K562 (cell line): ENCODE measurements around the gene OFD1. TPM values are rescaled to one million over a fixed set of nuclear protein-coding genes. Genes with fewer than 3 reads are reported as not detected.
A peak's percentile ranks its signal among the peaks of the same experiment; 100 is the strongest.

Experiments
- ATAC-seq: fragments of 200-7000 bp; cut with Tn5 transposase; 3 replicates; pipeline ENCODE4 v1.9.1; 2020; ENCODE audit warnings: moderate library complexity
- BruUV-seq: library from RNA; stranded (reverse); fragments of 400-500 nt; replicated peaks from 2 replicates; lab custom pipeline; 2021; lab: Mats Ljungman, UMichigan
- CTCF ChIA-PET: fragments of 300-600 bp; formaldehyde crosslinking; extraction: SDS; loops from one replicate; lab custom pipeline; 2021; ENCODE audit warnings: low intra/inter-chr PET ratio; lab: Yijun Ruan, JAX
- POLR2A ChIA-PET: fragments of 300-600, 350-650 bp; sonication (Branson Sonifier 250); formaldehyde crosslinking; extraction: SDS; loops from one replicate; lab custom pipeline; 2021; ENCODE audit warnings: antibody characterized with exemption, inconsistent platforms; lab: Yijun Ruan, JAX
- DNase-seq, 4 experiments: peaks; one replicate each; pipeline versions ENCODE4 v3.0.0 to v3.0.0-alpha.2; 2011 to 2018; ENCODE audit warnings: low spot score in 3 of 4, mixed read lengths in 3 of 4; ENCODE audit errors: extremely low read depth in 1 of 4
- FAIRE-seq: peaks from 2 replicates; lab custom pipeline; 2011; peaks lifted over from hg19 to GRCh38; lab: Jason Lieb, UNC
- H2AFZ ChIP-seq: 2 replicates; pipeline ENCODE4 v1.6.0; 2011; ENCODE audit warnings: low read depth, low read length, control low read depth, inconsistent platforms
- H3K27ac ChIP-seq: fragments of 200-600 bp; 3 replicates; pipeline ENCODE4 v1.8.0; 2011; ENCODE audit warnings: low read depth, mild to moderate bottlenecking, control low read depth, inconsistent platforms, low read length, moderate library complexity, mixed read lengths; ENCODE audit errors: extremely low read depth
- H3K27me3 ChIP-seq, 2 experiments: fragments of 300-600 bp in 1 of 2; 2 replicates in 1 of 2; 3 replicates in 1 of 2; pipeline versions ENCODE4 v1.6.0 to v1.8.0; 2011; ENCODE audit warnings: inconsistent platforms in 2 of 2, low read length in 2 of 2, mild to moderate bottlenecking in 1 of 2, mixed read lengths in 1 of 2, moderate library complexity in 1 of 2; ENCODE audit not compliant: control insufficient read depth in 2 of 2, insufficient read depth in 2 of 2
- H3K36me3 ChIP-seq: fragments of 300-600 bp; 3 replicates; pipeline ENCODE4 v1.8.0; 2011; ENCODE audit warnings: mild to moderate bottlenecking, low read length, inconsistent platforms; ENCODE audit not compliant: control insufficient read depth, insufficient read depth
- H3K4me1 ChIP-seq, 2 experiments: fragments of 200-600 bp in 1 of 2; replicated peaks in 1 of 2; 2 replicates in 1 of 2; 3 replicates in 1 of 2; pipeline versions ENCODE4 v1.5.1 to v1.8.0; 2011; ENCODE audit warnings: inconsistent platforms in 2 of 2, low read length in 2 of 2, mild to moderate bottlenecking in 1 of 2, mixed read lengths in 1 of 2, moderate library complexity in 1 of 2; ENCODE audit not compliant: control insufficient read depth in 2 of 2, insufficient read depth in 2 of 2
- H3K4me2 ChIP-seq: 2 replicates; pipeline ENCODE4 v1.6.1; 2011; ENCODE audit warnings: low read length, control low read depth, inconsistent platforms, mixed read lengths; ENCODE audit not compliant: insufficient read depth
- H3K4me3 ChIP-seq: fragments of 200-600 bp; sonication (generic), shearing (Covaris generic); 2 replicates; pipeline ENCODE4 v1.5.1; 2016; ENCODE audit warnings: control low read depth, inconsistent platforms
- H3K79me2 ChIP-seq: fragments of 200-600 bp; 3 replicates; pipeline ENCODE4 v1.8.0; 2011; ENCODE audit warnings: low read length, inconsistent platforms; ENCODE audit not compliant: control insufficient read depth, insufficient read depth
- H3K9ac ChIP-seq, 2 experiments: 2 replicates each; pipeline versions ENCODE4 v1.6.0 to v1.6.1; 2011; ENCODE audit warnings: low read depth in 2 of 2, low read length in 2 of 2, control low read depth in 1 of 2, inconsistent platforms in 1 of 2, mild to moderate bottlenecking in 1 of 2, mixed read lengths in 1 of 2; ENCODE audit not compliant: insufficient read depth in 1 of 2
- H3K9me1 ChIP-seq: one replicate; pipeline ENCODE4 v1.6.0; 2011; ENCODE audit warnings: inconsistent platforms, mild to moderate bottlenecking, low read length, moderate library complexity; ENCODE audit not compliant: control insufficient read depth, insufficient read depth
- H3K9me3 ChIP-seq: replicated peaks from 2 replicates; pipeline ENCODE4 v1.5.1; 2011; ENCODE audit warnings: low read depth, low read length, inconsistent platforms; ENCODE audit not compliant: control insufficient read depth, insufficient read depth
- H4K20me1 ChIP-seq: replicated peaks from 2 replicates; pipeline ENCODE4 v1.6.1; 2011; ENCODE audit warnings: low read length, inconsistent platforms, mixed read lengths; ENCODE audit not compliant: control insufficient read depth, insufficient read depth
- ARID3A ChIP-seq: IDR thresholded peaks from 2 replicates; pipeline ENCODE4 v1.6.1; 2012; ENCODE audit warnings: low read depth, low read length, improper control_type of control experiment, borderline replicate concordance
- ASH1L ChIP-seq: fragments of 450-650 bp; IDR thresholded peaks from 2 replicates; pipeline ENCODE4 v1.6.1; 2018; ENCODE audit warnings: borderline replicate concordance, mild to moderate bottlenecking, low read depth; ENCODE audit not compliant: partially characterized antibody
- BMI1 ChIP-seq: fragments of 150-350 bp; IDR thresholded peaks from 2 replicates; pipeline ENCODE4 v1.6.1; 2014; ENCODE audit warnings: low read length
- CBX8 ChIP-seq: fragments of 200-600 bp; sonication (generic); IDR thresholded peaks from 2 replicates; pipeline ENCODE4 v1.6.1; 2012; ENCODE audit warnings: borderline replicate concordance, mixed run types, low read depth, mild to moderate bottlenecking, moderate library complexity, mixed read lengths, low read length, control low read depth, inconsistent platforms; ENCODE audit not compliant: poor library complexity, severe bottlenecking; ENCODE audit errors: extremely low read depth
- DPF2 ChIP-seq: fragments of 450-650 bp; IDR thresholded peaks from 2 replicates; pipeline ENCODE4 v1.6.1; 2016
- ESRRA ChIP-seq: fragments of 450-650 bp; IDR thresholded peaks from 2 replicates; pipeline ENCODE4 v1.6.1; 2014; ENCODE audit warnings: low read depth, mild to moderate bottlenecking, moderate library complexity, borderline replicate concordance
- MBD2 ChIP-seq: sonication (generic); IDR thresholded peaks from 2 replicates; pipeline ENCODE4 v1.6.1; 2016; ENCODE audit warnings: low read depth, borderline replicate concordance
- RBM34 ChIP-seq: fragments of 200-400 bp; formaldehyde crosslinking; IDR thresholded peaks from 2 replicates; pipeline ENCODE4 v1.6.1; 2018; ENCODE audit warnings: low read length, borderline replicate concordance; ENCODE audit not compliant: insufficient read depth
- STAG1 ChIP-seq: sonication (generic); formaldehyde crosslinking; IDR thresholded peaks from 2 replicates; pipeline ENCODE4 v1.5.0; 2020; ENCODE audit warnings: missing genetic modification reagents, borderline replicate concordance
- TBL1XR1 ChIP-seq, 2 experiments: IDR thresholded peaks; 2 replicates each; pipeline ENCODE4 v1.6.1; 2012; ENCODE audit warnings: improper control_type of control experiment in 2 of 2, low read length in 2 of 2, mild to moderate bottlenecking in 1 of 2
- TCF7L2 ChIP-seq: fragments of 150-350 bp; IDR thresholded peaks from 2 replicates; pipeline ENCODE4 v1.6.1; 2016; ENCODE audit warnings: low read depth, mild to moderate bottlenecking, low read length, moderate library complexity
- TRIM28 ChIP-seq: fragments of 450-650 bp; IDR thresholded peaks from 2 replicates; pipeline ENCODE4 v1.6.1; 2017
- ZBTB8A ChIP-seq: fragments of 450-650 bp; IDR thresholded peaks from 2 replicates; pipeline ENCODE4 v1.6.1; 2018; ENCODE audit warnings: mild to moderate bottlenecking, moderate library complexity; ENCODE audit not compliant: partially characterized antibody
- ZFP36 ChIP-seq: fragments of 150-350 bp; IDR thresholded peaks from 2 replicates; pipeline ENCODE4 v1.6.1; 2018; ENCODE audit warnings: low read length, low read depth; ENCODE audit not compliant: partially characterized antibody
- WGBS: fragments of 100-300 bp; shearing (Covaris generic); methylation state at CpG from one replicate; pipeline ENCODE4 v1.1.6; 2016; ENCODE audit warnings: low coverage, mixed read lengths; ENCODE audit not compliant: insufficient coverage; ENCODE audit errors: missing lambda C conversion rate; 5-methylcytosine and 5-hydroxymethylcytosine counted together
- in situ Hi-C: fragments of 300-500 bp; cut with MboI; formaldehyde crosslinking; loops from 4 replicates; pipeline ENCODE4 v1.15.0; 2018; ENCODE audit warnings: inconsistent platforms, mixed read lengths
- intact Hi-C: fragments of 100-400 bp; cut with micrococcal nuclease; formaldehyde crosslinking; loops from 2 replicates; pipeline ENCODE4 v1.14.2; 2022
- polyA plus RNA-seq, 8 experiments: library from polyadenylated mRNA; depleted of rRNA in 4 of 8; stranded (reverse) in 5 of 8; unstranded in 3 of 8; fragments of >200 nt; fragmentation: Nextera tagmentation in 2 of 8; fragmentation: Illumina TruSeq in 1 of 8; extraction: Ambion mirVana in 2 of 8; extraction: Trizol in 1 of 8; gene quantifications; 2 replicates each; pipeline versions ENCODE4 v1.2.1 to v1.2.3, GENCODE V29; 2011 to 2014; ENCODE audit warnings: inconsistent platforms in 1 of 8, missing spikeins in 1 of 8
- total RNA-seq, 7 experiments: library from RNA; depleted of rRNA in 6 of 7; stranded (reverse); fragments of >200 nt in 6 of 7; fragmentation: Illumina TruSeq in 2 of 7; extraction: Trizol in 2 of 7; gene quantifications; 2 replicates each; pipeline versions ENCODE4 v1.2.1 to v1.2.3, GENCODE V29; 2011 to 2021; ENCODE audit warnings: low replicate concordance in 1 of 7
- TF ChIP-seq, protein P1 (sequence below): fragments of 250-450 bp; sonication (Bioruptor Pico); IDR thresholded peaks from 2 replicates; pipeline ENCODE4 v1.8.0; 2022; ENCODE audit warnings: inconsistent platforms, mild to moderate bottlenecking, moderate library complexity, borderline replicate concordance

The OFD1 gene
- total and polyA plus RNA-seq, 9 of the 15 experiments (the other 6 are each of a cell fraction or from before 2014, with no cell fraction given): 22.0 to 49.1 (median 30.2) TPM

- Histone ChIP-seq H3K9me1 (no peaks in the 10 kb centered on the region), H3K4me1 (no peaks in the 10 kb centered on the region), H3K4me3 (no peak overlapping the region), H4K20me1 (no peaks in the 10 kb centered on the region), H3K9me3 (no peaks in the 10 kb centered on the region), H3K36me3 (no peaks in the 10 kb centered on the region), H3K4me2 (no peak overlapping the region), H2AFZ (no peak overlapping the region), H3K27me3 (peaks cover 3 to 5% of the 10 kb centered on the region in 2 experiments; a peak in 3 of 5 replicates), H3K9ac (no peak overlapping the region), H3K79me2 (no peaks in the 10 kb centered on the region), H3K27ac (no peak overlapping the region)
- ChIA-PET POLR2A (no interaction called here), CTCF (no interaction called here)
- WGBS: 0% methylated on average over 7 of the region's 7 CpGs
- no TSS peak for BruUV-seq
- in situ Hi-C loops: no loop called here
- ATAC-seq (no peak), DNase-seq (no peak), FAIRE-seq (no peak)
- intact Hi-C loops: no loop called here
- peak; percentile 29 for TF ChIP-seq ZFP36
- TF ChIP-seq ZBTB8A: no peak
- peak; percentile 57; the same call in 1 of the 2 replicates for TF ChIP-seq BMI1
- TF ChIP-seq CBX8: peak; percentile 95
Observed at GRCh38 chrX:13815664-13816063, 81.1 kb downstream of the OFD1 start.

DNA sequence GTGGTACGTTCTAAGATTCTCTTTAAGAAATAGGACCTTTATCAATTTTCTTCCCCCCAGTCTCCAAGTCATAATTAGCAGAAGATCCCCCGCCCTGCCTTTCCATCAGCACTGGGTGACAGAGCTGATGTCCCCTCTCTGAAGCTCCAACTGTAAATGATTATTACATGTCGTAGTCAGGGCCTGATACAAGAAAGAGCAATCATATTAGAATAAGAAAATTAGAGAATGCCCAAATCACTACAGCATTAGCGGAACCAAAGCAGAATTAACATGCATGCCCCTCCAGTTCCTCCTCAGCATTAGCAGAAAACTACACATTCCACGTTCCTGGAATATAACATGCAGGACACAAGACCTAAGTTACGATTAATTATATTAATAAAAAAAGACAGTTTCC lies 81.6 kb downstream of the OFD1 start:
- Histone ChIP-seq H3K9me3 (no peaks in the 10 kb centered on the region), H3K36me3 (no peaks in the 10 kb centered on the region), H2AFZ (no peak overlapping the region), H3K4me2 (no peak overlapping the region), H4K20me1 (no peaks in the 10 kb centered on the region), H3K9ac (no peak overlapping the region), H3K27me3 (peaks cover 3 to 5% of the 10 kb centered on the region in 2 experiments; a peak in 3 of 5 replicates), H3K9me1 (no peaks in the 10 kb centered on the region), H3K79me2 (no peaks in the 10 kb centered on the region), H3K27ac (no peak overlapping the region), H3K4me3 (no peak overlapping the region), H3K4me1 (no peaks in the 10 kb centered on the region)
- ATAC-seq: no peak
- in situ Hi-C loops: no loop called here
- WGBS: 0% methylated on average over 6 of the region's 6 CpGs
- FAIRE-seq: no peak
- ChIA-PET POLR2A (no interaction called here), CTCF (no interaction called here)
- intact Hi-C loops: no loop called here
- DNase-seq: no peak
- no TSS peak for BruUV-seq
- no peak for TF ChIP-seq TBL1XR1 (IDR thresholded peaks at IDR 0.05; ENCODE audit: low read length in 2 of 2)
- TF ChIP-seq ASH1L: no peak
- no peak for TF ChIP-seq DPF2
- no peak for TF ChIP-seq MBD2
- no peak for TF ChIP-seq ARID3A
- no peak for TF ChIP-seq ESRRA
- no peak for TF ChIP-seq TCF7L2
- TF ChIP-seq STAG1 (CRISPR knock-in tag): no peak
- TF ChIP-seq, protein P1, sequence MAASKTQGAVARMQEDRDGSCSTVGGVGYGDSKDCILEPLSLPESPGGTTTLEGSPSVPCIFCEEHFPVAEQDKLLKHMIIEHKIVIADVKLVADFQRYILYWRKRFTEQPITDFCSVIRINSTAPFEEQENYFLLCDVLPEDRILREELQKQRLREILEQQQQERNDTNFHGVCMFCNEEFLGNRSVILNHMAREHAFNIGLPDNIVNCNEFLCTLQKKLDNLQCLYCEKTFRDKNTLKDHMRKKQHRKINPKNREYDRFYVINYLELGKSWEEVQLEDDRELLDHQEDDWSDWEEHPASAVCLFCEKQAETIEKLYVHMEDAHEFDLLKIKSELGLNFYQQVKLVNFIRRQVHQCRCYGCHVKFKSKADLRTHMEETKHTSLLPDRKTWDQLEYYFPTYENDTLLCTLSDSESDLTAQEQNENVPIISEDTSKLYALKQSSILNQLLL (CRISPR knock-in tag): no peak
- TF ChIP-seq TRIM28: no peak
- TF ChIP-seq RBM34: no peak
